ENCODE results near the gene SEPTIN1. TPM values are rescaled to one million over a fixed set of nuclear protein-coding genes. Genes with fewer than 3 reads are reported as not detected.

The SEPTIN1 gene
- polyA plus RNA-seq, 1 experiment: not detected

- Histone ChIP-seq H3K9me3 (ENCODE audit: control insufficient read depth, insufficient read depth, low read length) (no peaks in the 10 kb centered on the region), H3K27me3 (ENCODE audit: control insufficient read depth, insufficient read depth, low read length) (no peaks in the 10 kb centered on the region), H3K27ac (ENCODE audit: low read depth, low read length) (no peak overlapping the region), H3K4me3 (ENCODE audit: low read depth, low read length) (peak overlapping the region; percentile 60)
- no peak for DNase-seq (ENCODE audit: low read depth, low spot score)
- TF ChIP-seq CTCF (IDR thresholded peaks at IDR 0.05; ENCODE audit: low read depth, low read length): no peak
- CTCF ChIA-PET: interaction anchor here (0.5 to 2.0 kb wide), 5 partner anchors 8 to 51 kb away, joined by 3 to 13 read pairs (median 4); partner anchors contain the start of genes DCTPP1 and ZNF771
- POLR2A ChIA-PET: interaction anchor here (0.6 to 2.0 kb wide), 10 partner anchors 8 to 577 kb away, joined by 3 to 13 read pairs (median 6); partner anchors contain the start of genes DCTPP1, SEPHS2, TBX6 and ZNF688
Observed at GRCh38 chr16:30416624-30417528, 34.5 kb upstream of the SEPTIN1 start.

GRCh38 chr16:30416047-30416603 lies 33.8 kb upstream of the SEPTIN1 start:
- ChIA-PET POLR2A (interaction anchor here (0.7 kb wide), 1 partner anchor 43 kb away, joined by 7 read pairs; no protein-coding TSS in a partner anchor), CTCF (interaction anchor here (1.0 kb wide), 1 partner anchor 14 kb away, joined by 4 read pairs; the partner anchor contains the start of gene DCTPP1)
- no peak for TF ChIP-seq CTCF (IDR thresholded peaks at IDR 0.05; ENCODE audit: low read depth, low read length)
- Histone ChIP-seq H3K27me3 (ENCODE audit: control insufficient read depth, insufficient read depth, low read length) (no peaks in the 10 kb centered on the region), H3K9me3 (ENCODE audit: control insufficient read depth, insufficient read depth, low read length) (no peaks in the 10 kb centered on the region), H3K4me3 (ENCODE audit: low read depth, low read length) (no peak overlapping the region), H3K27ac (ENCODE audit: low read depth, low read length) (no peak overlapping the region)
- DNase-seq (ENCODE audit: low read depth, low spot score): no peak

- Histone ChIP-seq H3K4me3 (ENCODE audit: low read depth, low read length) (no peak overlapping the region), H3K27ac (ENCODE audit: low read depth, low read length) (no peak overlapping the region), H3K27me3 (ENCODE audit: control insufficient read depth, insufficient read depth, low read length) (no peaks in the 10 kb centered on the region), H3K9me3 (ENCODE audit: control insufficient read depth, insufficient read depth, low read length) (no peaks in the 10 kb centered on the region)
- CTCF ChIA-PET: no interaction called here
- no peak for TF ChIP-seq CTCF (IDR thresholded peaks at IDR 0.05; ENCODE audit: low read depth, low read length)
- POLR2A ChIA-PET: no interaction called here
- no peak for DNase-seq (ENCODE audit: low read depth, low spot score)
Observed at GRCh38 chr16:30414159-30414558, 31.8 kb upstream of the SEPTIN1 start.

- no peaks in the 10 kb centered on the region for H3K27me3 ChIP-seq (ENCODE audit: control insufficient read depth, insufficient read depth, low read length)
- ChIA-PET POLR2A (no interaction called here), CTCF (interaction anchor here (0.6 kb wide), 1 partner anchor 36 kb away, joined by 3 read pairs; no protein-coding TSS in a partner anchor)
- DNase-seq (ENCODE audit: low read depth, low spot score): no peak
- H3K4me3 ChIP-seq (ENCODE audit: low read depth, low read length): no peak overlapping the region
- no peaks in the 10 kb centered on the region for H3K9me3 ChIP-seq (ENCODE audit: control insufficient read depth, insufficient read depth, low read length)
- no peak for TF ChIP-seq CTCF (IDR thresholded peaks at IDR 0.05; ENCODE audit: low read depth, low read length)
- no peak overlapping the region for H3K27ac ChIP-seq (ENCODE audit: low read depth, low read length)
Observed at GRCh38 chr16:30413112-30413806, 30.9 kb upstream of the SEPTIN1 start.

All from AG04450 (cell line).